Adrenal gland (tissue), 5 donors: ENCODE results near the gene TNRC6C.

ENCODE experiments used
- POLR2A ChIP-seq, 2 donors: fragments of 450-650 bp; IDR thresholded peaks; one replicate each; pipeline ENCODE4 v1.6.1; 2017; ENCODE audit warnings: antibody characterized with exemption in 2 of 2, mild to moderate bottlenecking in 2 of 2, moderate library complexity in 1 of 2
- TF ChIP-seq, protein P1 (sequence below), 6 experiments: fragments of 450-650 bp in 4 of 6; fragments of 200-600 bp in 2 of 6; sonication (generic) in 1 of 6; IDR thresholded peaks; 1 replicate in 5 of 6; 2 replicates in 1 of 6; pipeline versions ENCODE4 v1.5.1 to v1.8.0; 2016 to 2021; ENCODE audit warnings: antibody characterized with exemption in 6 of 6, mild to moderate bottlenecking in 2 of 6, moderate library complexity in 1 of 6
- donor health status: DM: no; HTN: no; CAD: no.

DNA sequence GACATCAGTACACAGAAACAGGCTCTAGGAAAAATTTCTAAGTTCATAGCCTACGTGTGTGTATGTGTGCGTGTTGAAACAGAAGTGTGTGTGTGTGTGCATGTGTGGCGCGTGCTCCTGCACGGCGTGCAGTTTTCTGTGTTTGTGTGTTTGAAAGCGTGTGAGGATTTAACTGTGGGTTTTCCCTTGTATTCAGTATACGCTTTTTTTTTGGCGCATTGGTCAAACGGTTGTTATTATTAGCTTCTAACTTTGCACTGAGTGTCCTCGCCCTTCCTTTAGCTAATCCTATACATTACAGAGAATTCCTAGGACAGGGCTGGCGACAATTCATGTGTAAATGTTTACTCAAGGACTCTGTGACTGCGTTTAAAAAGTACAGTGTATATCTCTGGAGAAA is 147.0 kb downstream of the TNRC6C start:
- TF ChIP-seq, protein P1, sequence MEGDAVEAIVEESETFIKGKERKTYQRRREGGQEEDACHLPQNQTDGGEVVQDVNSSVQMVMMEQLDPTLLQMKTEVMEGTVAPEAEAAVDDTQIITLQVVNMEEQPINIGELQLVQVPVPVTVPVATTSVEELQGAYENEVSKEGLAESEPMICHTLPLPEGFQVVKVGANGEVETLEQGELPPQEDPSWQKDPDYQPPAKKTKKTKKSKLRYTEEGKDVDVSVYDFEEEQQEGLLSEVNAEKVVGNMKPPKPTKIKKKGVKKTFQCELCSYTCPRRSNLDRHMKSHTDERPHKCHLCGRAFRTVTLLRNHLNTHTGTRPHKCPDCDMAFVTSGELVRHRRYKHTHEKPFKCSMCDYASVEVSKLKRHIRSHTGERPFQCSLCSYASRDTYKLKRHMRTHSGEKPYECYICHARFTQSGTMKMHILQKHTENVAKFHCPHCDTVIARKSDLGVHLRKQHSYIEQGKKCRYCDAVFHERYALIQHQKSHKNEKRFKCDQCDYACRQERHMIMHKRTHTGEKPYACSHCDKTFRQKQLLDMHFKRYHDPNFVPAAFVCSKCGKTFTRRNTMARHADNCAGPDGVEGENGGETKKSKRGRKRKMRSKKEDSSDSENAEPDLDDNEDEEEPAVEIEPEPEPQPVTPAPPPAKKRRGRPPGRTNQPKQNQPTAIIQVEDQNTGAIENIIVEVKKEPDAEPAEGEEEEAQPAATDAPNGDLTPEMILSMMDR (IDR thresholded peaks at IDR 0.05) = no peak
- TF ChIP-seq POLR2A (IDR thresholded peaks at IDR 0.05) = no peak
